ENCODE measurements around the gene USP51.
"Not testable (repeated sequence)": the region's sequence is repeated elsewhere in the genome, so short reads cannot be mapped to it uniquely, and the experiment has no call there.

The USP51 gene

GRCh38 chrX:55489314-55490009 lies at the start of gene USP51:
TSS of gene USP51 (minus strand) at chrX:55489848. CDS start at chrX:55488939, 909 bp downstream.
- H3K4me3 ChIP-seq (ENCODE audit: low read depth, low read length) = peak within 1 kb of the TSS; percentile 67

DNA sequence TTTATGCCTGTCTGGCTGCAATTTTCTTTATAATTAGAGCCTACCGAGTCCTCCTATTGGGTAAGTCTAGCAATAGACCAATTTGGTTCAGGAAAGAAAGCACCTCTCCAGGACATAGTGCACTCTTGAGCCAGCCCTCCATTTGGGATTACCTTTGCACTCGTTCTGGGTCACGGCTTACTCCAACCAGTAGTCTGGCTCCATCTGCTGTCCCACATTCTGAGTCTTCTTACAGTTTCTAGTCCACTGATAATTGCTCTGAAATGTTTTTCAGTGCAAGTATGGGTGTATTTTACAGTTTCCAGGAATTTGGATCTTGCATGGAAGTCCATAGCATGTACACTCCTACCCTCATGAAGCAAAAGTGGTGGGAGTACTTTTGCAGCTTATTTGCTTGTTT lies 34.8 kb upstream of the USP51 start:
- no peak overlapping the region for H3K4me3 ChIP-seq (ENCODE audit: low read depth, low read length)

- H3K4me3 ChIP-seq (ENCODE audit: low read depth, low read length) = no peak overlapping the region
Observed at GRCh38 chrX:55523356-55523755, 33.7 kb upstream of the USP51 start.

DNA sequence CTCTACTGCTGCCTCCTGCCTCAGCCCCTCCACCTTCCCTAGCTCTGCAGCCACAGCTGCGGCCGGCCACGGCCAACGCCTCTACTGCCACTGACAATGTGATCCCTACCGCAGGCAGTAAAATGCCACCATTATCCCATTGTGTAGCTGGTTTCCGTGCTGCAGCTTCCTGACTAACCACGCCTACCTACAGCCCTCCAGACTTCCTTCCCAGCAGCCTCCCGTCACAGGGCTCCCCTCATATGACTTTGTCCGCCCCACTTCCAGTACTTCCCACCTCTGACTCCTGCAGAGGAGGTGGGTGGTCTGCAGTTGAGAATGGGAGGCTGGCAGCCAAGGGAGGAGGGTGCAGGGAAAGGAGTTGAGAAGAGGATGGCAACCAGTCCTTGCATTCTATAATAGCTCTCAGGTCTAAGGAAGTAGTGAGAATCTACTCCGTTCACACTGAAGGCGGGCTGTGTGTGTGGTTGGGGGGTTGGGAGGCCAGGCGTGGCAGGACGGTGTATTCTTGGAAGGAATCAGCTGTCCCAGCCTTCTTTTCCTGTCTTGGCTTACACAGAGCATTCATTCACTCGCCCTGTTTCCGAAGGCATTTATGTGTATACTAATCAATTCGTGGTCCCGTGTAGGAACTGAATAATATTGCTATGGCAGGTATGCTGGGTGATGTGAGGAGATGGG lies 33.1 kb upstream of the USP51 start:
- no peak overlapping the region for H3K4me3 ChIP-seq (ENCODE audit: low read depth, low read length)

DNA sequence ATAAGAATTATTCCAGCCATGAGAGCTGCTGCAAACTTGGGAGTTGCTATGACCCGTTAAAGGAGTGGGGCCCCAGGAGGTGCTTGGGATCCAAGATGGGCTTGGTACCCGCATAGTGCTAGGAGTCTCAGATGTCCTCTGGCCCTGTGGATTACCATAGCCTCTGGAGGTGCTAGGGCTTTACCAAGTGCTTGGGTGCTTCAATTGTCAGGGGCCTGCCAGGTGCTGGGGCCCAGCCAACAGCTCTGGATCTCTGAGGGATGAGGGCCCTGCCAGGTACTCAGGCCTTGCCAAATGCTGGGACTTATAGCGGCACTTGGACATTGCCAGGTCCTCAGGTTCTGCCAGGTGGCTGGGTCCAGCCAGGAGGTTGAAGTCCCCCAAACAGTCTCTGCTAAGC lies 32.0 kb upstream of the USP51 start:
- H3K4me3 ChIP-seq (ENCODE audit: low read depth, low read length) = no peak overlapping the region

DNA sequence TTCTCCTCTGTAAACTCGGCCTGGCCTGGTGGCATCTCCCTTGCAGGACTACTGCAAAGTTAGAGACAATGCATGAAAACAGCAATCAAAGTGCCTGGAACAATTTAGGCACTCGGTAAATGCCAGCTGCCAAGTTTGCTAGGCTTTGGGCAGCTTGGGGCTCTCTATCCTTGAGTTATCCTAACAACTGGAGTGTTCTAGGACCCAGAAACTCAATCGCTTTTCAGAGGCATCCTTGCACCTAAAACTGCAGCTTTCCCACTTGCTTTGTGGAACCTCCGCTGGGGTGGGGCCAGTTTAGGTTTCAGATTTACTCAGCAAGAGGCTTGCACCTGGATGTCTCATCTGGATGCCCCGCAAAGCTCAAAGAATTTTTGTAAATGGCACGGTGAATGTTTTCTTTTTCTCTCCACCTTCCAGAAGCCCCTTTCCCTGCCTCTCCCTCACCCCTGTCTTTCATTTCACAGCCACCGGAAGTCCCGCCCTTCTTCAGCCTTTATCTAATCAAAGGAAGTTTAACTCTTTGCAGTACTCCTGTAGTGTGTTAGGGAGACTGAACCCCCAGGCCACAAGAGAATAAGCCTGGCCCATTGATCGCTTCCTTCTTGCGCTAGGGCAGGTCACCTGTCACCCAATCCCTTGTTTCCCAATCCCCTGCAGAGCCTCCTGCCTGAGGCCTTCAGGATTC lies 27.3 kb upstream of the USP51 start:
- H3K4me3 ChIP-seq (ENCODE audit: low read depth, low read length) = not testable (repeated sequence)

- not testable (repeated sequence) for H3K4me3 ChIP-seq (ENCODE audit: low read depth, low read length)
Observed at GRCh38 chrX:55513045-55513737, 23.5 kb upstream of the USP51 start.

- not testable (repeated sequence) for H3K4me3 ChIP-seq (ENCODE audit: low read depth, low read length)
Observed at GRCh38 chrX:55508410-55509152, 18.9 kb upstream of the USP51 start.

- H3K4me3 ChIP-seq (ENCODE audit: low read depth, low read length) = not testable (repeated sequence)
Observed at GRCh38 chrX:55507699-55508098, 18.1 kb upstream of the USP51 start.

DNA sequence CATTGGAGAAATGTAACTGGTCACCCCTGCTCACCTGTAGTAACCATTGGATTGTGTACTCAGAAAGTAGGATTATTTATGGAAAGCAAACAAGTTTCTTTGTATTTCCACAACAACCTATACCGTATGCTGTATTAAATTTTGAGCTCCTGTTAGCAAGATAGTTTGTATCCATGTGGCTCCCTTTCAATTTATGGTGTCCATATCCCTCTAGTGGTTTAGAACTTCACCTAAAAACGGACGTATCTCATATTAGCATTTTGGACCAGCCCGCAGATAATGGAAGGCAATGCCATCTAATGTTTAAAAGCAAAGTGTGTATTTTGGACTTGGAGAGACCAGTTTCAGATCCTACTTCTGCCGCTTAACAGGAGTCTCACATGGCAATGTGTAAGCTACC lies 17.4 kb upstream of the USP51 start:
- not testable (repeated sequence) for H3K4me3 ChIP-seq (ENCODE audit: low read depth, low read length)

- H3K4me3 ChIP-seq (ENCODE audit: low read depth, low read length) = no peak overlapping the region
Observed at GRCh38 chrX:55490974-55491373, 1.3 kb upstream of the USP51 start.

- peak overlapping the region; percentile 67 for H3K4me3 ChIP-seq (ENCODE audit: low read depth, low read length)
Observed at GRCh38 chrX:55490121-55490520, 473 bp upstream of the USP51 start.

- H3K4me3 ChIP-seq (ENCODE audit: low read depth, low read length) = peak overlapping the region; percentile 67
Observed at GRCh38 chrX:55488593-55489313, 895 bp downstream of the USP51 start.

DNA sequence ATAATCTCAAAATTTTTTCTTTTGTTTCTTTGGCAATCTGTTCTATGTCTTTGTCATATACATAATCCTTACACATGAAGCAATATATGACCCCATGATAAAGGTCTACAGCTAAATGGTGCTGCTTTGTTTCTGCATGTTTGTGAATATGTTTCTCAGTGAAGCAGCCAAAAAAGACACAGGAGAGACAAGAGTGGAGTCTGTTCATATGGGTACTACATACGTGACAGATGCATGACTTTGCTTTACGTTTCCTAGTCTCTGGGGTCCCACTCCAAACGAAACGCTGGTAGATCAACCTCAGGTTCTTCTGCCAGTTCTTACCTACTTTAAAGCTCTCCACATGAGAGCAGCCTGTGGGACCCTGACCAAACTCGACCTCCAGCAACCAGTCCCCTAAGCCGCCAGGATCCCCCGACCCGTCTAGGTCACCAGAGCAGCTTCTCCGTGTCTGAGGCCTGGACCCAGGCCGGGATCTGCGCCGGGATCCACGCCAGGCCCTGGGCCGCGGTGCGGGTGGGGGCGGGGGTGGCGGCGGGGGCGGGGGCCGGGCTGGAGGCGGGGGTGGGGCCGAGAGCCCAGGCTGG lies 1.5 kb downstream of the USP51 start:
- H3K4me3 ChIP-seq (ENCODE audit: low read depth, low read length) = peak overlapping the region; percentile 67

GRCh38 chrX:55487143-55487542 lies 2.5 kb downstream of the USP51 start:
- H3K4me3 ChIP-seq (ENCODE audit: low read depth, low read length) = no peak overlapping the region

DNA sequence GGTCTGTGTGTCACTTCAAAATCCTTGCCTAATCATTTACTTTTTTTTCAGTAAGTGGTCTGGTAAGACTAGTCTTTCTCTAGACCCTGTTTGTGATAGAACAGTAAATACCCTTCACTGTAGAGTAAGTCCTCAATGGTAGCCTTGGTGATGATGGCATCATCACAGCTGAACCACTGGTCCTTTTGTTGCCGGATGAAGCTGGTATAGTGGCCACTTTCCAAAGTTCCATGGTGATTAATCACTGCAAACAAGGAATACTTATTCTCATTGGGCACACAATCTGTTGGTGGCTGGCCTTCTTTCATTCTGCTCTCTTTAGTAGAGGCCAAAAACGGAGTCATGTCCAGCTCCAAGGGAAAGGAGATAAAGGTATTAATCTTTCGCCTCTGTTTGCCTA lies 2.9 kb downstream of the USP51 start:
- H3K4me3 ChIP-seq (ENCODE audit: low read depth, low read length) = no peak overlapping the region

GRCh38 chrX:55484948-55485347 lies 4.7 kb downstream of the USP51 start:
- no peak overlapping the region for H3K4me3 ChIP-seq (ENCODE audit: low read depth, low read length)

DNA sequence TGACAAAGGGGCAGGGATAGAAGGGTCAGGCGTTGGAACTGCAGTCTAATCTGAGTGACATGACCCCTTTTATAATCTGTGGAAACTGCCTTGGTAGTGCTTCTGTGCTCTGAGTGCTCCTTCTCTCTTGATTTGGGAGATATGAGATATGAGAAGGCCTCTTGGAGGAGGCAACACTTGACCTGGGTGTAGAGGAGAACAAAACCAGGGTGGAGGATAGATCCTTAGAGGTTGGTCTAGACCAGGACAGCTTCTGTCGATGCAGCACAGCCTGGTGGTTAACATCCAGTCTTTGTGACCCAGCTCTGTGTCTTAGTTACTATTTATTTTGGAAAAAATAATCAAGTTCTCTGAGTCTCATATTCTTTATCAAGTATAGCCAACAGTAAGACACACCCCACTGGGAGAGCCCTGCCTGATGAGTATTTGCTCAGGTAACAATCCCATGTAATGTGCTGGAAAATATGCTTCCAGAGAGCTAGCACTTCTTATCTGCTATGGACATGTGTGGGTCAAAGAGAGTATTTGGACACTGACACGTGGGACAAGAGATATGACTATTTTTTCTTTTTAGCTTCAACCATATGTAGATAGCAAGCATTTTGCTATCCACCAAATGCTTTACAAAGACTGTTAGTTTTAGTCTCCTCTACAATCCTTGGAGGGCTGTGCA lies 9.1 kb downstream of the USP51 start:
- H3K4me3 ChIP-seq (ENCODE audit: low read depth, low read length) = no peak overlapping the region

GRCh38 chrX:55479956-55480355 lies 9.7 kb downstream of the USP51 start:
- H3K4me3 ChIP-seq (ENCODE audit: low read depth, low read length) = not testable (repeated sequence)

Measured in iPS-11a (cell line).